ENCODE measurements around the gene ERH. TPM values are rescaled to one million over a fixed set of nuclear protein-coding genes. Genes with fewer than 3 reads are reported as not detected.

ERH gene
- total and polyA plus RNA-seq, 10 of the 15 experiments (the other 5 are each of a cell fraction or from before 2014, with no cell fraction given): 255 to 852 (median 382) TPM

DNA sequence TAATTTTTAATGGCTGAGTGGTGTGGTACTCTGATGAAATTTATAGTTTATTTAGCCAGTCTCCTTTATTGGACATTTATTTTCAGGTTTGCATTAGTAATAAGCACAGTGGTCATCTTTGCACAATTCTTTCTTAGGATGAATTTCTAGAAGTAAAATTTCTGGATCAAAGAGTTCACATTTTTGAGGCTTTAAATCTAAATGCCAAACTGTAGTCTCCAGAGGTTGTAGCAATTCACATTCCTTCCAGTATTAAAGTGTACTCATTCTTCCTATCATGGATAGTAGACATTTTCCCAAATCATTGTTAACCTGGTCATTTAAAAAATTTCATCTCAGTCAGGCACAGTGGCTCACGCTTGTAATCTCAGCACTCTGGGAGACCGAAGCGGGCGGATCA is 25.2 kb upstream of the ERH start:
- Histone ChIP-seq H3K4me2 (ENCODE audit: control insufficient read depth, insufficient read depth) (no peak overlapping the region), H3K79me2 (ENCODE audit: control insufficient read depth, insufficient read depth, low read length) (peaks cover 1% of the 10 kb centered on the region; the same call in 1 of the 2 replicates), H3K27ac (ENCODE audit: control insufficient read depth, insufficient read depth) (no peak overlapping the region), H3K4me1 (ENCODE audit: control insufficient read depth, insufficient read depth, low read length) (peaks cover 9% of the 10 kb centered on the region; the same call in 1 of the 2 replicates), H3K27me3 (replicated peaks in 1 of 2; ENCODE audit: control insufficient read depth in 2 of 2, insufficient read depth in 2 of 2, low read length in 1 of 2) (no peaks in the 10 kb centered on the region), H4K20me1 (ENCODE audit: control insufficient read depth, insufficient read depth) (no peaks in the 10 kb centered on the region), H3K36me3 (ENCODE audit: control insufficient read depth in 2 of 2, insufficient read depth in 2 of 2, low read length in 1 of 2) (peaks cover 1 to 23% of the 10 kb centered on the region in 2 experiments; a peak in 3 of 4 replicates), H3K9me3 (replicated peaks; ENCODE audit: control insufficient read depth, insufficient read depth, low read length) (no peaks in the 10 kb centered on the region; the same call in 2 of the 3 replicates), H3K4me3 (no peak overlapping the region), H2AFZ (ENCODE audit: control insufficient read depth, low read depth, low read length) (no peak overlapping the region), H3K9ac (ENCODE audit: control insufficient read depth, insufficient read depth, low read length) (no peak overlapping the region)
- BruUV-seq (replicated peaks): no TSS peak
- no peak for DNase-seq (ENCODE audit: low read depth, low spot score)
- no peak for ATAC-seq
- POLR2A ChIA-PET: interaction anchor here (1.0 kb wide), 1 partner anchor 23 kb away, joined by 3 read pairs; no protein-coding TSS in a partner anchor
- RAD21 ChIA-PET (ENCODE audit: unreplicated experiment): no interaction called here
- intact Hi-C loops (cut with micrococcal nuclease; ENCODE audit: unreplicated experiment): no loop called here
- CTCF ChIA-PET: no interaction called here
- 97% methylated on average over 4 of the region's 4 CpGs for WGBS (ENCODE audit: insufficient coverage, insufficient replicate concordance, low lambda C conversion rate, missing lambda C conversion rate)
- SMC1A ChIA-PET (ENCODE audit: uncharacterized antibody, unreplicated experiment): interaction anchor here (0.9 to 1.0 kb wide), 2 partner anchors 22 to 46 kb away, joined by 3 read pairs; no protein-coding TSS in a partner anchor
- in situ Hi-C loops (cut with MboI): no loop called here
- no peak for TF ChIP-seq ZBTB11 (CRISPR knock-in tag; IDR thresholded peaks at IDR 0.05)
- no peak for TF ChIP-seq TCF7 (IDR thresholded peaks at IDR 0.05; ENCODE audit: borderline replicate concordance)
- no peak for TF ChIP-seq GATAD2B (conservative IDR thresholded peaks at IDR 0.05; ENCODE audit: low read depth)
- TF ChIP-seq CBX5 (IDR thresholded peaks at IDR 0.05; ENCODE audit: low read depth): no peak
- no peak for TF ChIP-seq TCF12 (IDR thresholded peaks at IDR 0.05; ENCODE audit: low read depth, low read length)
- TF ChIP-seq ZNF274 (IDR thresholded peaks at IDR 0.05; ENCODE audit: insufficient read depth, insufficient read length): no peak
- no peak for TF ChIP-seq FOXM1 (IDR thresholded peaks at IDR 0.05; ENCODE audit: low read depth, low read length)
- TF ChIP-seq JUNB (IDR thresholded peaks at IDR 0.05): no peak
- TF ChIP-seq FOXK2 (IDR thresholded peaks at IDR 0.05): no peak
- TF ChIP-seq SREBF2 (IDR thresholded peaks at IDR 0.05; ENCODE audit: low read length): no peak
- TF ChIP-seq BRCA1 (IDR thresholded peaks at IDR 0.05; ENCODE audit: low read depth, low read length): no peak
- TF ChIP-seq IKZF2 (IDR thresholded peaks at IDR 0.05): no peak
- TF ChIP-seq PKNOX1 (IDR thresholded peaks at IDR 0.05): no peak
- TF ChIP-seq SRF (IDR thresholded peaks at IDR 0.05; ENCODE audit: low read depth in 2 of 2, low read length in 2 of 2): no peak
- TF ChIP-seq MYC (IDR thresholded peaks at IDR 0.05; ENCODE audit: insufficient read depth, insufficient read length, insufficient replicate concordance, low read length, severe bottlenecking): no peak
- TF ChIP-seq CREM (IDR thresholded peaks at IDR 0.05; ENCODE audit: low read depth): no peak
- TF ChIP-seq SUZ12 (IDR thresholded peaks at IDR 0.05; ENCODE audit: unreplicated experiment): no peak
- TF ChIP-seq HCFC1 (IDR thresholded peaks at IDR 0.05; ENCODE audit: low read length): no peak
- TF ChIP-seq, protein P1, sequence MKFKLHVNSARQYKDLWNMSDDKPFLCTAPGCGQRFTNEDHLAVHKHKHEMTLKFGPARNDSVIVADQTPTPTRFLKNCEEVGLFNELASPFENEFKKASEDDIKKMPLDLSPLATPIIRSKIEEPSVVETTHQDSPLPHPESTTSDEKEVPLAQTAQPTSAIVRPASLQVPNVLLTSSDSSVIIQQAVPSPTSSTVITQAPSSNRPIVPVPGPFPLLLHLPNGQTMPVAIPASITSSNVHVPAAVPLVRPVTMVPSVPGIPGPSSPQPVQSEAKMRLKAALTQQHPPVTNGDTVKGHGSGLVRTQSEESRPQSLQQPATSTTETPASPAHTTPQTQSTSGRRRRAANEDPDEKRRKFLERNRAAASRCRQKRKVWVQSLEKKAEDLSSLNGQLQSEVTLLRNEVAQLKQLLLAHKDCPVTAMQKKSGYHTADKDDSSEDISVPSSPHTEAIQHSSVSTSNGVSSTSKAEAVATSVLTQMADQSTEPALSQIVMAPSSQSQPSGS (IDR thresholded peaks at IDR 0.05; ENCODE audit: low read length): no peak
- no peak for FAIRE-seq
